ENCODE measurements around the gene MS4A2.
"Not testable (repeated sequence)": the region's sequence is repeated elsewhere in the genome, so short reads cannot be mapped to it uniquely, and the experiment has no call there.

Gene MS4A2

GRCh38 chr11:60088364-60088763 lies at the start of gene MS4A2:
Gene MS4A2, plus strand, starts transcription at chr11:60088664. Its CDS starts 102 bp downstream, at chr11:60088766.
- DNase-seq (ENCODE audit: low read depth in 2 of 2) = no peak

DNA sequence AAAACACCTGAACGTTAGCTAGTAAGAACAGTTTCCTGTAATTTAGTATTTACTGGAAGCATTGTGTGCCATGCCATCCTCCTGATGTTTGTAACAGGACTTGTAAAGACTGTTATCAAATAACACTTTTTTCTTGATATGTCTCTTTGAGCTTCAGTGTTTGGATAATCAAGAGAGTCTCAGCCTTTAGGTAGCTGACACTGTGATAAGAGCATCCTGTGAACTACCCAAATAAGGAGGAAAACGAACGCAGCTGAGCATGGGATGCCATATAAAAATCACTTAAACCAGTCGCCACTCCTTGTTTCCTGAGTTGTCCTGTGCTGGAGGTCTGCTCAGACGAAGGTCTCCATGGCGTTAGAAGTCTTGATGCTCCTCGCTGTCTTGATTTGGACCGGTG lies 48.4 kb upstream of the MS4A2 start, which contains the start of gene OOSP2:
Gene OOSP2, plus strand, starts transcription at position 301 of the 400 bp plus-strand sequence. Its CDS starts 51 bp downstream, at position 352.
- DNase-seq (ENCODE audit: low read depth in 2 of 2) = no peak

- DNase-seq (ENCODE audit: low read depth in 2 of 2) = not testable (repeated sequence)
Observed at GRCh38 chr11:60050422-60050821, 38.0 kb upstream of the MS4A2 start.

DNA sequence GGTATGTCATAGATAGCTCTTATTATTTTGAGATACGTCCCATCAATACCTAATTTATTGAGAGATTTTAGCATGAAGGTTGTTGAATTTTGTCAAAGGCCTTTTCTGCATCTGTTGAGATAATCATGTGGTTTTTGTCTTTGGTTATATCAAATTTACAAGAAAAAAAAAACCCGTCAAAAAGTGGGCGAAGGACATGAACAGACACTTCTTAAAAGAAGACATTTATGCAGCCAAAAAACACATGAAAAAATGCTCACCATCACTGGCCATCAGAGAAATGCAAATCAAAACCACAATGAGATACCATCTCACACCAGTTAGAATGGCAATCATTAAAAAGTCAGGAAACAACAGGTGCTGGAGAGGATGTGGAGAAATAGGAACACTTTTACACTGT lies 37.6 kb upstream of the MS4A2 start:
- DNase-seq (ENCODE audit: low read depth in 2 of 2) = not testable (repeated sequence)

- DNase-seq (ENCODE audit: low read depth in 2 of 2) = no peak
Observed at GRCh38 chr11:60056349-60056969, 32.0 kb upstream of the MS4A2 start, which contains the start of gene MS4A3. Gene MS4A3, plus strand, starts transcription at chr11:60056665. Its CDS starts 4,496 bp downstream, at chr11:60061161.

- no peak for DNase-seq (ENCODE audit: low read depth in 2 of 2)
Observed at GRCh38 chr11:60059052-60059451, 29.4 kb upstream of the MS4A2 start.

GRCh38 chr11:60059521-60060240 lies 28.8 kb upstream of the MS4A2 start:
- DNase-seq (ENCODE audit: low read depth in 2 of 2) = no peak

DNA sequence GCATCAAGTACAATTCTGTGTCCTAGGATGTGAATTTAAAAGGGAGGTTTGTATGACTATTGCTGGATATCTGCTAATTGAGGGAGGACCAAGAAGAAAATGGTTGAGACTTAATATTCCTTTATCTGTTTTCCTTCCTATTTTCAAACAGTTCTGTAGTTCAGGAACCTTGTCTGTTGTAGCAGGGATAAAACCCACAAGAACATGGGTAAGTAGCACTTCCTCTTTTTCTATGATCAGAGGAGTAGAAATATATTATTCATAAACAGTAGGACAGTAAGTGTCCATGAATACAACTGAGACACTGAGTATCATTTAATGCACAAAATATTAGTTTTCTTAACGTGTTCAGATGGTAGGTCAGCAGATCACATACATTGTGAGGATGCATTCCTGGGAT lies 24.4 kb upstream of the MS4A2 start:
- no peak for DNase-seq (ENCODE audit: low read depth in 2 of 2)

DNA sequence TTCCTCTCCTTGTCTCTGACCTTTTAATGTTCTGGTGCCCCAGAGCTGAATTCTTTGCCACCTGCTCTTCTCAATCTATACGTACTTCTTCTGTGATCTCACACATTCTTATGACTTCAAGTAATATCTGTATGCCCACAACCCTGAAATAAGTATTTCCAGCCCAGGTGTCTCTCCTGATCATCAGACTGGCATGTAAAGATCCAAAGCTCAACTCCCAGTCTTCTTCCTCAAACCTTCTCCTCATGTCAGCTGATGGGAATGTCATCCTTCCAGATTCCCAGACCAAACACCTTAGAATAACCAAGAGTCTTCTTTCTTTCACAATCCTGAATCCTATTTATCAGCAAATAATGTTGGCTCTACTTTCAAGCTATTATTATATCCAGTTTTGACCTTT lies 22.7 kb upstream of the MS4A2 start:
- no peak for DNase-seq (ENCODE audit: low read depth in 2 of 2)

- DNase-seq (ENCODE audit: low read depth in 2 of 2) = no peak
Observed at GRCh38 chr11:60069450-60069849, 19.0 kb upstream of the MS4A2 start.

DNA sequence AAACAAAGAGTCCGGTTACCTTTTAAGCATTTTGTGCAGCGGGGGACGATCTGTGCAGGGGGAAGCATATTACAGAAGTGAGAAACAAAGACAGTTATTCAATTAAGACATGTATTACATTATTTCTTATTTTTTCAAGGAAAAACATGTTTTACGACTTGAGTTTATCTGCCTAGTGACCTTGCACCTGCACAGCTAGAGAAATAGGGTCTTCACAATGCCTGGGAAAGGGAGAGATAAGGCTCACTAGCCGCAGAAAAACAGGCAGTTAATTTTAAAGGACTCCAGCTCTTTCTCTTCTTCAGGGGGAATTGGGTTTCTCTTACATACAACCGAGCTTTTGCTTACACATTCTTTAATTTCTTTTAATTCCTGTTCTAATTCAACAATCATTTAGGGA lies 16.8 kb upstream of the MS4A2 start:
- not testable (repeated sequence) for DNase-seq (ENCODE audit: low read depth in 2 of 2)

- DNase-seq (ENCODE audit: low read depth in 2 of 2) = no peak
Observed at GRCh38 chr11:60077216-60077817, 11.1 kb upstream of the MS4A2 start.

GRCh38 chr11:60077981-60078380 lies 10.5 kb upstream of the MS4A2 start:
- no peak for DNase-seq (ENCODE audit: low read depth in 2 of 2)

- no peak for DNase-seq (ENCODE audit: low read depth in 2 of 2)
Observed at GRCh38 chr11:60078745-60079144, 9.7 kb upstream of the MS4A2 start.

DNA sequence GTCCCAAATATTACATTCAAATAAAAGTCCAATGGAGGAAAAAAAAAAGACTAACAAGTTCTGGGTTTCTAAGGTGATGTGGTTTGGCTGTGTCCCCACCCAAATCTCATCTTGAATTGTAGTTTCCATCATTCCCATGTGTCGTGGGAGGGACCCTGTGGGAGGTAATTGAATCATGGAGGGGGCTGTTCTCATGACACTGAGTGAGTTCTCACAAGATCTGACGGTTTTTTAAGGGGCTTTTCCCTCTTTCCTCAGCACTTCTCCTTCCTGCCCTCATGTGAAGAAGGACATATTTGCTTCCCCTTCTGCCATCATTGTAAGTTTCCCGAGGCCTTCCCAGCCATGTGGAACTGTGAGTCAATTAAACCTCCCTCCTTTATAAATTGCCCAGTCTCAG lies 7.9 kb upstream of the MS4A2 start:
- DNase-seq (ENCODE audit: low read depth in 2 of 2) = no peak

DNA sequence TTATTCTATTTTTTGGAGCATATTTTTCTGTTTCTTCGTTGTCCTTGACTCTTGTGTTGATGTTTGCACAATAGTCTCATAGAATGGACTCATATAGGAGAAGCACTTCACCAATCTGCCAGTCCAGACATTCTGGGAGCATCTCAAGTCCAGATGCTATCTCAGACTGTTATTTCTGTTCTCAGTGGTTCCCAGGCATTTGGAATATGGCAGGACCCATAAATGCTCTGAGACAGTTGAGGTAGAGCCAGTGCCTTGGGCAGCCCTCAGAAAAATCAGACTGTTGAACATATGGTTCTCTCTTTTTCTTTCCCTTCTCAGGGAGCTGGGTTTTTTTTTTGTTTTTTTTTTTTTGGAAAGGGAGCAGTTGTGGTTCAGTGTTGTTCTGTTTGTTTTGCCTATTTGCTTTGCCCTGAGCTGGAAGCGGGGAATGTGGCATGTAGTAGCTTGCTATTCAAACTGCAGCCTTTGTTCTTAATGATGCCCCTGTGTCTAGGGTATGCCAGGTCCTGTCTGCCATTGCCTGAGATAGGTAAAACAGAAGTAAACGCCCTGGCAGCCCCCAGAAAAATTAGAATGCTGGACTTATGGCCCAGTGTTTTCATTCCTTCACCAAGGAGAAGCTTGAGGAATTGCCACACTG lies 3.7 kb upstream of the MS4A2 start:
- DNase-seq (ENCODE audit: low read depth in 2 of 2) = no peak

- no peak for DNase-seq (ENCODE audit: low read depth in 2 of 2)
Observed at GRCh38 chr11:60085909-60086308, 2.6 kb upstream of the MS4A2 start.

- DNase-seq (ENCODE audit: low read depth in 2 of 2) = no peak
Observed at GRCh38 chr11:60087239-60087638, 1.2 kb upstream of the MS4A2 start.

DNA sequence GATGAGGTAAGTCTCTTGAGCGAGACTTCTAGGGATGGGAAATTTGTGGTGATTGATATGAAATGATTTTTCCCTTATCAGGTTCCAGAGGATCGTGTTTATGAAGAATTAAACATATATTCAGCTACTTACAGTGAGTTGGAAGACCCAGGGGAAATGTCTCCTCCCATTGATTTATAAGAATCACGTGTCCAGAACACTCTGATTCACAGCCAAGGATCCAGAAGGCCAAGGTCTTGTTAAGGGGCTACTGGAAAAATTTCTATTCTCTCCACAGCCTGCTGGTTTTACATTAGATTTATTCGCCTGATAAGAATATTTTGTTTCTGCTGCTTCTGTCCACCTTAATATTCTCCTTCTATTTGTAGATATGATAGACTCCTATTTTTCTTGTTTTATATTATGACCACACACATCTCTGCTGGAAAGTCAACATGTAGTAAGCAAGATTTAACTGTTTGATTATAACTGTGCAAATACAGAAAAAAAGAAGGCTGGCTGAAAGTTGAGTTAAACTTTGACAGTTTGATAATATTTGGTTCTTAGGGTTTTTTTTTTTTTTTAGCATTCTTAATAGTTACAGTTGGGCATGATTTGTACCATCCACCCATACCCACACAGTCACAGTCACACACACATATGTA lies 7.1 kb downstream of the MS4A2 start:
- no peak for DNase-seq (ENCODE audit: low read depth in 2 of 2)

DNA sequence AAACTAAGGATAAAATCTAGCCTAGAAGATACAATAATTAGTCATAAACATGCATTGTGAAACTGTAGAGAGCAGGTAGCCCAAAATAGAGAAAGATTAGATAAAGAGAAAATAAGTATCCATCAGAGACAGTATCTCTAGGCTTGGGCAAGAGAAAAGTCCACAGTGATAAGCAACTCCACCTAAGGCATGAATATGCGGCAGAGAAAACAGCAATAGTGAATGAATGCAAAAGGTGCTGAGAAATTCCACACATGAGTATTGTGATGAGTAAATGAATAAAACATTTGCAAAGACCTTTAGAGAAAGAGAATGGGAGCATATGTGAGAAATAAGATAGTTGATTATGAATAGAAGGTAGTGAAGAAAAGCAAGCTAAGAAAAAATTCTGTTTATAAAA lies 8.7 kb downstream of the MS4A2 start:
- no peak for DNase-seq (ENCODE audit: low read depth in 2 of 2)

DNA sequence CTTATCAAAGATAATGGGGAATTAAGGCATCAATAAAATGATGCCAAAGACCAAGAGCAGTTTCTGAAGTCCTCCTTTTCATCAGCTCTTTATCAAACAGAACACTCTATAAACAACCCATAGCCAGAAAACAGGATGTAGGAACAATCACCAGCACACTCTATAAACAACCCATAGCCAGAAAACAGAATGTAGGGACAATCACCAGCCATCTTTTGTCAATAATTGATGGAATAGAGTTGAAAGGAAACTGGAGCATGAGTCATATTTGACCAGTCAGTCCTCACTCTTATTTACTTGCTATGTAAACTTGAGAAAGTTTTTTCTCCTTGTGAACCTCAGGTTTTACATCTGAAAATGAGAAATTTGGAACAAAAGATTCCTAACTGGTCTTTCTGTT lies 10.0 kb downstream of the MS4A2 start:
- no peak for DNase-seq (ENCODE audit: low read depth in 2 of 2)

- no peak for DNase-seq (ENCODE audit: low read depth in 2 of 2)
Observed at GRCh38 chr11:60100516-60100915, 12.1 kb downstream of the MS4A2 start.

All from activated CD4-positive, alpha-beta T cell treated with anti-CD3 and anti-CD28 coated beads for 24 hours (primary cell).